ENCODE data around the gene STAT5A.

DNA sequence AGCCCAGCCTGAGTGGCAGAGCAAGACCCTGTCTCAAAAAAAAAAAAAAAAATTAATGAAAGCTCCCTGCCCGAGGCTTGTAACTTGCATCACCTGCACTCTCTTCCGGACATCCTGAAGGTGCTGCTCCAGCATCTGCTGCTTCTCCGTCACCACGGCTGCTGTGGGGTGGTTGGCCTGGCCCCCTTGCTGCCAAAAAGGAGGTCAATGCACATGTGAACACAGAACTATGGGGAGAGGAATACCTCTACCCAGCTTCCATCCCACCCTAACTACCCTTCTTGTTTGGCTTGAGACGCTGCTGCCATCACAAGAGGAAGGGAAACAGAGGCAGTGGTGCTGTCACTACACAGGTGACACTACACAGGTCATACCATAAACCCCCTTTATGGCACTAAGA, 50.9 kb downstream of the STAT5A start:
- TF ChIP-seq, protein P1, sequence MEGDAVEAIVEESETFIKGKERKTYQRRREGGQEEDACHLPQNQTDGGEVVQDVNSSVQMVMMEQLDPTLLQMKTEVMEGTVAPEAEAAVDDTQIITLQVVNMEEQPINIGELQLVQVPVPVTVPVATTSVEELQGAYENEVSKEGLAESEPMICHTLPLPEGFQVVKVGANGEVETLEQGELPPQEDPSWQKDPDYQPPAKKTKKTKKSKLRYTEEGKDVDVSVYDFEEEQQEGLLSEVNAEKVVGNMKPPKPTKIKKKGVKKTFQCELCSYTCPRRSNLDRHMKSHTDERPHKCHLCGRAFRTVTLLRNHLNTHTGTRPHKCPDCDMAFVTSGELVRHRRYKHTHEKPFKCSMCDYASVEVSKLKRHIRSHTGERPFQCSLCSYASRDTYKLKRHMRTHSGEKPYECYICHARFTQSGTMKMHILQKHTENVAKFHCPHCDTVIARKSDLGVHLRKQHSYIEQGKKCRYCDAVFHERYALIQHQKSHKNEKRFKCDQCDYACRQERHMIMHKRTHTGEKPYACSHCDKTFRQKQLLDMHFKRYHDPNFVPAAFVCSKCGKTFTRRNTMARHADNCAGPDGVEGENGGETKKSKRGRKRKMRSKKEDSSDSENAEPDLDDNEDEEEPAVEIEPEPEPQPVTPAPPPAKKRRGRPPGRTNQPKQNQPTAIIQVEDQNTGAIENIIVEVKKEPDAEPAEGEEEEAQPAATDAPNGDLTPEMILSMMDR (IDR thresholded peaks at IDR 0.05; ENCODE audit: poor library complexity, severe bottlenecking), result no peak
- TF ChIP-seq RAD21 (conservative IDR thresholded peaks at IDR 0.05) (no peak), EP300 (conservative IDR thresholded peaks at IDR 0.05; ENCODE audit: poor library complexity, severe bottlenecking) (no peak), REST (IDR thresholded peaks at IDR 0.05; ENCODE audit: borderline replicate concordance) (no peak), SMC3 (conservative IDR thresholded peaks at IDR 0.05; ENCODE audit: poor library complexity) (no peak), EZH2 (IDR thresholded peaks at IDR 0.05; ENCODE audit: borderline replicate concordance, insufficient read depth, low read length, poor library complexity, severe bottlenecking) (no peak), POLR2AphosphoS5 (IDR thresholded peaks at IDR 0.05) (no peak), TAF1 (IDR thresholded peaks at IDR 0.05; ENCODE audit: low read depth) (no peak), MXI1 (conservative IDR thresholded peaks at IDR 0.05; ENCODE audit: poor library complexity, severe bottlenecking) (no peak)
